GM21576 (cell line): Measurements from ENCODE around the gene OPN5.

ENCODE experiments used
- ATAC-seq: cut with Tn5 transposase; IDR thresholded peaks from one replicate; pipeline ENCODE4 v1.9.1; 2021; ENCODE audit warnings: mild to moderate bottlenecking, moderate library complexity; ENCODE audit not compliant: unreplicated experiment

Gene OPN5

GRCh38 chr6:47852727-47853126 lies 70.9 kb downstream of the OPN5 start:
- no peak for ATAC-seq

- ATAC-seq: no peak
Observed at GRCh38 chr6:47853766-47854165, 71.9 kb downstream of the OPN5 start.

- no peak for ATAC-seq
Observed at GRCh38 chr6:47854971-47855370, 73.1 kb downstream of the OPN5 start.

- ATAC-seq: no peak
Observed at GRCh38 chr6:47859175-47859574, 77.3 kb downstream of the OPN5 start.

GRCh38 chr6:47862731-47863130 lies 80.9 kb downstream of the OPN5 start:
- ATAC-seq: no peak

GRCh38 chr6:47865206-47865605 lies 83.4 kb downstream of the OPN5 start:
- no peak for ATAC-seq

- ATAC-seq: no peak
Observed at GRCh38 chr6:47875593-47875992, 93.8 kb downstream of the OPN5 start.
